Measurements from ENCODE around the gene NCF2. TPM values are rescaled to one million over a fixed set of nuclear protein-coding genes. Genes with fewer than 3 reads are reported as not detected.
A peak's percentile ranks its signal among the peaks of the same experiment; 100 is the strongest.

NCF2 gene
- total and polyA plus RNA-seq, 2 donors (not counting 1 experiment from before 2014, with no cell fraction given) = 9.9 to 10.5 TPM

GRCh38 chr1:183609313-183609712 is 19.1 kb upstream of the NCF2 start:
- Histone ChIP-seq H3K36me3 (replicated peaks in 1 of 2; ENCODE audit: control extremely low read depth in 1 of 2, control insufficient read depth in 1 of 2, extremely low read depth in 1 of 2, insufficient read depth in 2 of 2, low read length in 1 of 2) (no peaks in the 10 kb centered on the region), H3K27me3 (replicated peaks in 1 of 4; ENCODE audit: control extremely low read depth in 1 of 4, control insufficient read depth in 3 of 4, insufficient read depth in 4 of 4, low read length in 3 of 4) (no peaks in the 10 kb centered on the region), H3K4me2 (replicated peaks; ENCODE audit: low read depth, low read length, poor library complexity, severe bottlenecking) (no peak overlapping the region), H3K4me1 (ENCODE audit: control insufficient read depth in 2 of 2, insufficient read depth in 2 of 2, low read length in 2 of 2) (peaks cover 24 to 37% of the 10 kb centered on the region in 2 donors), H3K27ac (ENCODE audit: low read length in 2 of 2) (no peak overlapping the region), H3K9me3 (ENCODE audit: control extremely low read depth in 1 of 3, control insufficient read depth in 2 of 3, insufficient read depth in 1 of 3, low read length in 2 of 3) (no peaks in the 10 kb centered on the region), H3K9ac (ENCODE audit: low read length) (no peak overlapping the region), H3K4me3 (ENCODE audit: control extremely low read depth in 1 of 5, extremely low read depth in 1 of 5, insufficient read depth in 1 of 5, low read depth in 2 of 5, low read length in 4 of 5) (no peak overlapping the region), H4K20me1 (ENCODE audit: control insufficient read depth, insufficient read depth, low read length, poor library complexity, severe bottlenecking) (no peaks in the 10 kb centered on the region), H3K79me2 (ENCODE audit: control insufficient read depth, insufficient read depth, low read length) (no peaks in the 10 kb centered on the region), H2AFZ (ENCODE audit: insufficient read depth, low read depth, low read length, poor library complexity, severe bottlenecking) (peak overlapping the region; percentile 6)
- TF ChIP-seq EZH2 (IDR thresholded peaks at IDR 0.05; ENCODE audit: borderline replicate concordance, insufficient read depth, low read depth, low read length, poor library complexity, severe bottlenecking) = no peak
- TF ChIP-seq CTCF (IDR thresholded peaks at IDR 0.05) = peak; percentile 31
- whole genome bisulfite sequencing (ENCODE audit: insufficient coverage) = 37% methylated on average over 2 of the region's 5 CpGs
- Mint-ChIP-seq H3K27me3 (no peaks in the 10 kb centered on the region), H3K4me3 (no peak overlapping the region), H3K4me1 (peaks cover 33% of the 10 kb centered on the region), H3K27ac (peak overlapping the region; percentile 73), H3K9me3 (ENCODE audit: insufficient read depth) (no peaks in the 10 kb centered on the region)
- intact Hi-C loops (cut with micrococcal nuclease) = no loop called here
- ChIA-PET POLR2A (interaction anchor here (0.6 kb wide), 1 partner anchor 137 kb away, joined by 5 read pairs; the partner anchor contains the start of gene SMG7), CTCF (interaction anchor here (0.6 to 1.0 kb wide), 5 partner anchors 11 to 763 kb away, joined by 3 read pairs; no protein-coding TSS in a partner anchor)
- DNase-seq (peak; percentile 34), ATAC-seq (ENCODE audit: low read depth) (peak; percentile 60)

- Mint-ChIP-seq H3K27ac (peak overlapping the region; percentile 90), H3K4me1 (peaks cover 40% of the 10 kb centered on the region), H3K27me3 (no peaks in the 10 kb centered on the region), H3K4me3 (peak overlapping the region; percentile 52), H3K9me3 (ENCODE audit: insufficient read depth) (no peaks in the 10 kb centered on the region)
- Histone ChIP-seq H3K36me3 (replicated peaks in 1 of 2; ENCODE audit: control extremely low read depth in 1 of 2, control insufficient read depth in 1 of 2, extremely low read depth in 1 of 2, insufficient read depth in 2 of 2, low read length in 1 of 2) (no peaks in the 10 kb centered on the region), H3K27me3 (replicated peaks in 1 of 4; ENCODE audit: control extremely low read depth in 1 of 4, control insufficient read depth in 3 of 4, insufficient read depth in 4 of 4, low read length in 3 of 4) (no peaks in the 10 kb centered on the region), H3K27ac (ENCODE audit: low read length in 2 of 2) (peak overlapping the region in 1 of 2 donors; percentile 65), H2AFZ (ENCODE audit: insufficient read depth, low read depth, low read length, poor library complexity, severe bottlenecking) (peak overlapping the region; percentile 48), H3K4me2 (replicated peaks; ENCODE audit: low read depth, low read length, poor library complexity, severe bottlenecking) (peak overlapping the region; percentile 59), H4K20me1 (ENCODE audit: control insufficient read depth, insufficient read depth, low read length, poor library complexity, severe bottlenecking) (no peaks in the 10 kb centered on the region), H3K4me1 (ENCODE audit: control insufficient read depth in 2 of 2, insufficient read depth in 2 of 2, low read length in 2 of 2) (peaks cover 29 to 42% of the 10 kb centered on the region in 2 donors), H3K9ac (ENCODE audit: low read length) (no peak overlapping the region), H3K79me2 (ENCODE audit: control insufficient read depth, insufficient read depth, low read length) (no peaks in the 10 kb centered on the region), H3K9me3 (ENCODE audit: control extremely low read depth in 1 of 3, control insufficient read depth in 2 of 3, insufficient read depth in 1 of 3, low read length in 2 of 3) (no peaks in the 10 kb centered on the region), H3K4me3 (ENCODE audit: control extremely low read depth in 1 of 5, extremely low read depth in 1 of 5, insufficient read depth in 1 of 5, low read depth in 2 of 5, low read length in 4 of 5) (no peak overlapping the region)
- TF ChIP-seq CTCF (IDR thresholded peaks at IDR 0.05) (no peak), EZH2 (IDR thresholded peaks at IDR 0.05; ENCODE audit: borderline replicate concordance, insufficient read depth, low read depth, low read length, poor library complexity, severe bottlenecking) (no peak)
- ChIA-PET CTCF (interaction anchor here (0.6 to 1.8 kb wide), 6 partner anchors 12 to 138 kb away, joined by 3 to 4 read pairs (median 3); partner anchors contain the start of gene NCF2), POLR2A (interaction anchor here (0.7 to 1.5 kb wide), 2 partner anchors 14 to 17 kb away, joined by 3 to 4 read pairs; no protein-coding TSS in a partner anchor)
- WGBS (ENCODE audit: insufficient coverage) = 0% methylated on average over 1 of the region's 2 CpGs
- ATAC-seq (ENCODE audit: low read depth) = no peak
- DNase-seq = no peak
- intact Hi-C loops (cut with micrococcal nuclease) = loop anchor here (1.0 kb wide), 1 partner anchor 17 kb away; the partner anchor contains the start of gene NCF2
Measured at GRCh38 chr1:183607322-183607980, 17.2 kb upstream of the NCF2 start.

Measured in B cell (primary cell).